Smooth muscle cell (in vitro differentiated cells): ENCODE measurements around the gene ATP8B4. TPM values are rescaled to one million over a fixed set of nuclear protein-coding genes. Genes with fewer than 3 reads are reported as not detected.

Experiments used
- DNase-seq: peaks from one replicate; lab custom pipeline; 2025; ENCODE audit not compliant: unreplicated experiment; lab: John Stamatoyannopoulos, UW
- H2AFZ ChIP-seq: fragments of 200-600 bp; sonication (generic); 2 replicates; pipeline ENCODE4 v1.6.0; 2016; ENCODE audit warnings: antibody characterized with exemption, low read depth, mild to moderate bottlenecking
- H3F3A ChIP-seq: fragments of 200-600 bp; sonication (generic); 2 replicates; pipeline ENCODE4 v1.6.0; 2017; ENCODE audit warnings: antibody characterized with exemption, low read depth
- H3K27ac ChIP-seq: fragments of 200-600 bp; sonication (generic); 2 replicates; pipeline ENCODE4 v1.5.1; 2016; ENCODE audit warnings: low read depth, mild to moderate bottlenecking
- H3K27me3 ChIP-seq: fragments of 200-600 bp; sonication (generic); 2 replicates; pipeline ENCODE4 v1.6.1; 2016; ENCODE audit warnings: low read depth, mild to moderate bottlenecking
- H3K36me3 ChIP-seq: fragments of 200-600 bp; sonication (generic); 2 replicates; pipeline ENCODE4 v1.5.1; 2016; ENCODE audit warnings: low read depth
- H3K4me1 ChIP-seq: fragments of 200-600 bp; sonication (generic); 2 replicates; pipeline ENCODE4 v1.5.1; 2016; ENCODE audit warnings: low read depth
- H3K4me2 ChIP-seq: fragments of 200-600 bp; sonication (generic); 2 replicates; pipeline ENCODE4 v1.6.0; 2016; ENCODE audit warnings: mild to moderate bottlenecking
- H3K4me3 ChIP-seq: fragments of 200-600 bp; sonication (generic); 2 replicates; pipeline ENCODE4 v1.5.1; 2016; ENCODE audit warnings: mild to moderate bottlenecking
- H3K79me2 ChIP-seq: fragments of 200-600 bp; sonication (generic); 2 replicates; pipeline ENCODE4 v1.6.0; 2016; ENCODE audit warnings: low read depth, mild to moderate bottlenecking
- H3K9ac ChIP-seq: fragments of 200-600 bp; sonication (generic); 2 replicates; pipeline ENCODE4 v1.6.0; 2016; ENCODE audit warnings: low read depth
- H3K9me3 ChIP-seq: fragments of 200-600 bp; sonication (generic); replicated peaks from 2 replicates; pipeline ENCODE4 v1.5.1; 2016; ENCODE audit warnings: low read depth
- H4K20me1 ChIP-seq: fragments of 200-600 bp; sonication (generic); 2 replicates; pipeline ENCODE4 v1.6.0; 2016; ENCODE audit warnings: low read depth
- WGBS: methylation state at CpG from one replicate; pipeline ENCODE4 v1.1.7; 2016; ENCODE audit warnings: low lambda C conversion rate; 5-methylcytosine and 5-hydroxymethylcytosine counted together
- polyA plus RNA-seq: library from polyadenylated mRNA; unstranded; fragments of >200 nt; fragmentation: Nextera tagmentation; extraction: Ambion mirVana; gene quantifications from 2 replicates; pipeline ENCODE4 v1.2.1, GENCODE V29; 2016
- total RNA-seq: library from RNA; depleted of rRNA; stranded (reverse); fragments of >200 nt; gene quantifications from 2 replicates; pipeline ENCODE4 v1.2.3, GENCODE V29; 2014
- TF ChIP-seq, protein P1 (sequence below): fragments of 200-600 bp; sonication (generic); IDR thresholded peaks from 2 replicates; pipeline ENCODE4 v1.5.1; 2017; ENCODE audit warnings: borderline replicate concordance, mild to moderate bottlenecking, antibody characterized with exemption; ENCODE audit not compliant: insufficient read depth, poor library complexity, severe bottlenecking

The ATP8B4 gene
- total and polyA plus RNA-seq, 2 experiments from 2014 or later = 21.7 to 60.5 TPM

DNA sequence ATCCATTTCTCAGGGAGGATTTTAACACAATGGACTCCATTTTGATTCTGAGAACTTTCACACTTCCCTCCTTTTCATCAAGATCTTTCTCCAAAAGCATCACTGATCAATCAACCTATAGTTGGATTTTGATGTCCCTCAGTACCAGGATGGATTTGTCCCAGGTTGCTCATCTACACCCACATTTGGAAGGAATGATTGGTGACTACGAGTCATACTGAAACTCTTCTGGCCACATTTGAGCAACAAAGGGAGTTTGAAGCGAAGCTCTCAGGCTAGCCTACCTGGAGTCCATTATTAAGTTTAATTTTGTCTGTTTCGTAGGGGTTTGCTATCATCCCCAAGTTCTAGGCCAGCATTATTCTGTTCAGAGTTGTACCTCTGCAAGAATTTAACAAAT lies 31.3 kb upstream of the ATP8B4 start:
- TF ChIP-seq, protein P1, sequence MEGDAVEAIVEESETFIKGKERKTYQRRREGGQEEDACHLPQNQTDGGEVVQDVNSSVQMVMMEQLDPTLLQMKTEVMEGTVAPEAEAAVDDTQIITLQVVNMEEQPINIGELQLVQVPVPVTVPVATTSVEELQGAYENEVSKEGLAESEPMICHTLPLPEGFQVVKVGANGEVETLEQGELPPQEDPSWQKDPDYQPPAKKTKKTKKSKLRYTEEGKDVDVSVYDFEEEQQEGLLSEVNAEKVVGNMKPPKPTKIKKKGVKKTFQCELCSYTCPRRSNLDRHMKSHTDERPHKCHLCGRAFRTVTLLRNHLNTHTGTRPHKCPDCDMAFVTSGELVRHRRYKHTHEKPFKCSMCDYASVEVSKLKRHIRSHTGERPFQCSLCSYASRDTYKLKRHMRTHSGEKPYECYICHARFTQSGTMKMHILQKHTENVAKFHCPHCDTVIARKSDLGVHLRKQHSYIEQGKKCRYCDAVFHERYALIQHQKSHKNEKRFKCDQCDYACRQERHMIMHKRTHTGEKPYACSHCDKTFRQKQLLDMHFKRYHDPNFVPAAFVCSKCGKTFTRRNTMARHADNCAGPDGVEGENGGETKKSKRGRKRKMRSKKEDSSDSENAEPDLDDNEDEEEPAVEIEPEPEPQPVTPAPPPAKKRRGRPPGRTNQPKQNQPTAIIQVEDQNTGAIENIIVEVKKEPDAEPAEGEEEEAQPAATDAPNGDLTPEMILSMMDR = no peak
- Histone ChIP-seq H3K27me3 (no peaks in the 10 kb centered on the region), H3K4me2 (no peak overlapping the region), H3K4me3 (no peak overlapping the region), H4K20me1 (no peaks in the 10 kb centered on the region), H3K9me3 (no peaks in the 10 kb centered on the region), H3K36me3 (no peaks in the 10 kb centered on the region), H3K79me2 (no peaks in the 10 kb centered on the region), H3K4me1 (no peaks in the 10 kb centered on the region), H2AFZ (no peak overlapping the region), H3F3A (no peaks in the 10 kb centered on the region), H3K9ac (no peak overlapping the region), H3K27ac (no peak overlapping the region)
- no peak for DNase-seq
- whole genome bisulfite sequencing = 94% methylated on average over 3 of the region's 3 CpGs

DNA sequence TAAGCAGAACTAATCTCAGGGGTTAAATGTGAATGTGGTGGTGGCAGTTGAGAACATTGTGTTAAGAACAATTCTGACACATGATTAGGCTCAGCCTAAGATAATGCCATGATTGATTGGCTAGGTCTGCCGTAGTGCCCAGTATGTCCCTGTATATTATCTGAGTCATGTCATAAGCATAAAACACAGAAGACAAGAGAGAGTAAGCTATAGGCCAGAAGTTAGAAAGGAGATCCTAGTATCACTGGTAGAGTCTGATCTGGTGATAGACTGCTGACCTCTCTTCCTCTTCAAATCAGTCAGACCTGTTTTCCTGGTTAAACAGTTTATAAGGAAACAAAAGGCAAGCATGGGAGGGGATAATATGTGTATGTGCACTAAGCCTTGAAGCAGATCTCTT lies 30.1 kb upstream of the ATP8B4 start:
- DNase-seq = no peak
- Histone ChIP-seq H3K9ac (no peak overlapping the region), H3K27me3 (no peaks in the 10 kb centered on the region), H4K20me1 (no peaks in the 10 kb centered on the region), H3K79me2 (no peaks in the 10 kb centered on the region), H2AFZ (peak overlapping the region; percentile 16), H3K9me3 (no peaks in the 10 kb centered on the region), H3F3A (no peaks in the 10 kb centered on the region), H3K4me2 (no peak overlapping the region), H3K4me1 (peaks cover 5% of the 10 kb centered on the region), H3K4me3 (no peak overlapping the region), H3K36me3 (no peaks in the 10 kb centered on the region), H3K27ac (no peak overlapping the region)
- WGBS = 40% methylated on average over 1 of the region's 1 CpG
- TF ChIP-seq, protein P1 = no peak

DNA sequence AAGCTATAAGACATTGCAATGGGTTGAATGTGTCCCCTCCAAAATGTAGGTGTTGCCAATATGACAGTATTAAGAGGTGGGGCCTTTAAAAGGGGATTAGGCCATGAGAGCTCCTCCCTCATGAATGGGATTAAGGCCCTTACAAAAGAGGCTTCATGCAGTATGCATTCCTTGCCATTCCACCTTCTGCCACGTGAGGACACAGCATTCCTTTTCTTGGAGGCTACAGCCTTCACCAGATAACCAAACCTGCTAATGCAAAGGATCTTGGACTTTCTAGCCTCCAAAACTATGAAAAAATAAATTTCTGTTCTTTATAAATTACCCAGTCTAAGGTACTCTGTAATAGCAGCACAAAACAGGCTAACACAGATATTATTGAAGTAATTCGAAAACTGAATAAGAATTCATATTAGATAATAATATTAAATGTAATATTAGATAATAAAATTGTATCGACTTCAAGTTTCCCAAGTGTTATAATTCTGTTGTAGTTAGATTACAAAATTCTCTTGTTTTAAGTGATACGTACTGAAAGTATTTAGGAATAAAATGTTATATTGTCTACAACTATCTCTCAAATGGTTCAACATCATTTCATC lies 29.4 kb upstream of the ATP8B4 start:
- Histone ChIP-seq H2AFZ (no peak overlapping the region), H4K20me1 (no peaks in the 10 kb centered on the region), H3F3A (no peaks in the 10 kb centered on the region), H3K27ac (no peak overlapping the region), H3K9me3 (no peaks in the 10 kb centered on the region), H3K9ac (no peak overlapping the region), H3K4me2 (no peak overlapping the region), H3K4me1 (peaks cover 5% of the 10 kb centered on the region), H3K4me3 (no peak overlapping the region), H3K36me3 (no peaks in the 10 kb centered on the region), H3K79me2 (no peaks in the 10 kb centered on the region), H3K27me3 (no peaks in the 10 kb centered on the region)
- no peak for DNase-seq
- WGBS = 73% methylated on average over 4 of the region's 4 CpGs
- TF ChIP-seq, protein P1 = peak; percentile 30

DNA sequence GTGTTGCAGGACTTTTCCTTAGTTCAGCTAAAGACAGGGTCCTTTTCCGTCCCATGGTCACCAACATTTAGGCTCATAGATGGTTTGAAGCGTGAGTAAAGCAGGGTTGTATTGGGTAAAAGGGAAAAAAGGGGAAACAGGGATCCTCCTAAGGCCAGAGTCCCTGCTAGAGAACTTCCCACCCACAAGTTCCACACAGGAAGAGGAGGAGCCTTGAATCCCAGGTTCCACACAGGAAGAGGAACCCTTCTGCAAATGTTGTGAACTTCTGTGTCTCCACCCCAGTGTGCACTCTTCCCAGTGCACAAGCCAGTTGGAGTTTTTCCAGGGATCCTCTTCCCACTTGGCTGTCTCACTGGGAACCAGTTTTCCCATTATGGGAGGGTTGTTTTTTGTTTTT lies 27.6 kb upstream of the ATP8B4 start:
- Histone ChIP-seq H3K27ac (no peak overlapping the region), H3F3A (no peaks in the 10 kb centered on the region), H2AFZ (peak overlapping the region; percentile 70), H3K27me3 (no peaks in the 10 kb centered on the region), H3K36me3 (no peaks in the 10 kb centered on the region), H3K79me2 (no peaks in the 10 kb centered on the region), H3K9ac (no peak overlapping the region), H3K4me3 (no peak overlapping the region), H3K4me1 (peaks cover 5% of the 10 kb centered on the region), H3K9me3 (no peaks in the 10 kb centered on the region), H4K20me1 (no peaks in the 10 kb centered on the region), H3K4me2 (no peak overlapping the region)
- no peak for DNase-seq
- WGBS = 98% methylated on average over 2 of the region's 2 CpGs
- TF ChIP-seq, protein P1 = no peak
